Subcutaneous abdominal adipose tissue (tissue), 5 donors: ENCODE results near the gene PUS10.
"Not testable (repeated sequence)": the region's sequence is repeated elsewhere in the genome, so short reads cannot be mapped to it uniquely, and the experiment has no call there.

ENCODE experiments used
- H3K27ac ChIP-seq: one replicate; pipeline ENCODE4 v1.7.0; 2013; ENCODE audit warnings: low read depth, mild to moderate bottlenecking, inconsistent platforms, low read length, moderate library complexity
- H3K27me3 ChIP-seq, 5 donors: one replicate each; pipeline ENCODE4 v1.7.0; 2013; ENCODE audit warnings: low read length in 5 of 5, inconsistent platforms in 1 of 5; ENCODE audit not compliant: control insufficient read depth in 5 of 5, insufficient read depth in 4 of 5
- H3K36me3 ChIP-seq, 5 donors: one replicate each; pipeline ENCODE4 v1.7.0; 2013; ENCODE audit warnings: low read length in 5 of 5; ENCODE audit not compliant: control insufficient read depth in 5 of 5, insufficient read depth in 5 of 5
- H3K4me1 ChIP-seq, 5 donors: one replicate each; pipeline ENCODE4 v1.7.0; 2013; ENCODE audit warnings: low read length in 5 of 5, mild to moderate bottlenecking in 3 of 5, moderate library complexity in 1 of 5; ENCODE audit not compliant: control insufficient read depth in 5 of 5, insufficient read depth in 5 of 5
- H3K4me3 ChIP-seq, 5 donors: one replicate each; pipeline ENCODE4 v1.7.0; 2013; ENCODE audit warnings: low read length in 5 of 5, low read depth in 1 of 5
- H3K9ac ChIP-seq, 5 donors: one replicate each; pipeline ENCODE4 v1.7.0; 2013; ENCODE audit warnings: low read length in 5 of 5, mild to moderate bottlenecking in 4 of 5, moderate library complexity in 3 of 5
- H3K9me3 ChIP-seq, 5 donors: one replicate each; pipeline ENCODE4 v1.7.0; 2013; ENCODE audit warnings: low read length in 5 of 5; ENCODE audit not compliant: control insufficient read depth in 5 of 5
- donor health status: healthy.
- donor health status: healthy.
- donor health status: healthy.
- donor health status: healthy.
- donor health status: healthy.

Gene PUS10

DNA sequence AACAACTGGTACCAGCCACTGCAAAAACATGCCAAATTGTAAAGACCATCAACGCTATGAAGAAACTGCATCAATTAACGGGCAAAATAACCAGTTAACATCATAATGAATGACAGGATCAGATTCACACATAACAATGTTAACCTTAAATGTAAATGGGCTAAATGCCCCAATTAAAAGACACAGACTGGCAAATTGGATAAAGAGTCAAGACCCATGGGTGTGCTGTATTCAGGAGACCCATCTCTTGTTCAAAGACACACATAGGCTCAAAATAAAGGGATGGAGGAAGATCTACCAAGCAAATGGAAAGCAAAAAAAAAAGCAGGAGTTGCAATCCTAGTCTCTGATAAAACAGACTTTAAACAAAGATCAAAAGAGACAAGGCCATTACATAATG is 18.6 kb upstream of the PUS10 start:
- H3K36me3 ChIP-seq: peaks cover 22 to 37% (median 27%) of the 10 kb centered on the region in 5 donors
- H3K27ac ChIP-seq, H3K9me3 ChIP-seq, H3K4me3 ChIP-seq, H3K27me3 ChIP-seq, H3K4me1 ChIP-seq, H3K9ac ChIP-seq: not testable (repeated sequence)

DNA sequence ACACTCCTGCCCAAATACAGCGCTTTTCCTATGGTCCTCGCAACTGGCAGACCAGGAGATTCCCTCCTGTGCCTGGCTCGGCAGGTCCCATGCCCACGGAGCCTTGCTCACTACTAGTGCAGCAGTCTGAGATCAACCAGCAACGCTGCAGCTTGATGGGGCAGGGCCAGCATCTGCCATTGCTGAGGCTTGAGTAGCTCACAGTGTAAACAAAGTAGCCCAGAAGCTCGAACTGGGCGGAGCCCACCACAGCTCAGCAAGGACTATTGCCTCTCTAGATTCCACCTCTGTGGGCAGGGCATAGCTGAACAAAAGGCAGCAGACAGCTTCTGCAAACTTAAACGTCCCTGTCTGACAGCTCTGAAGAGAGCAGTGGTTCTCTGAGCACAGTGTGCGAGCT is 16.5 kb upstream of the PUS10 start:
- H3K9me3 ChIP-seq, H3K27ac ChIP-seq, H3K27me3 ChIP-seq: not testable (repeated sequence)

DNA sequence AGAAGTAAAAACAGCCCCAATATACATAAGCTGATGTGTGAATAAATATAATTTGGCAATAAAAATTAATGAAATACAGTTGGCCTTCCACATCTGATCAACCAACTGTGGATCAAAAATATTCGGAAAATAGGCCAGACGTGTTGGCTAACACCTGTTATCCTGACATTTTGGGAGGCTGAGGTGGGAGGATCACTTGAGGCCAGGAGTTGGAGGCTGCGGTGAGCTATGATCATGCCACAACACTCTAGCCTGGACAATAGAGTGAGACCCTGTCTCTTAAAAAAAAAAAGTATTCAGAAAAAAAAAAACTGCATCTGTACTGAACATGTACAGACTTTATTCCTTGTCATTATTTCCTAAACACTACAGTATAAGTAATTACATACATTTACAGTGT is 11.5 kb upstream of the PUS10 start:
- Histone ChIP-seq H3K9ac (no peak overlapping the region), H3K36me3 (peaks cover 22 to 33% (median 30%) of the 10 kb centered on the region in 5 donors), H3K27ac (no peak overlapping the region), H3K27me3 (no peaks in the 10 kb centered on the region), H3K9me3 (no peaks in the 10 kb centered on the region), H3K4me3 (no peak overlapping the region), H3K4me1 (peaks cover 0 to 7% (median 0%) of the 10 kb centered on the region in 5 donors)

More for the DNA sequence above, 16.5 kb upstream of the PUS10 start:
- H3K4me3 ChIP-seq, H3K4me1 ChIP-seq, H3K9ac ChIP-seq: not testable (repeated sequence)
- peaks cover 24 to 42% (median 32%) of the 10 kb centered on the region in 5 donors for H3K36me3 ChIP-seq

DNA sequence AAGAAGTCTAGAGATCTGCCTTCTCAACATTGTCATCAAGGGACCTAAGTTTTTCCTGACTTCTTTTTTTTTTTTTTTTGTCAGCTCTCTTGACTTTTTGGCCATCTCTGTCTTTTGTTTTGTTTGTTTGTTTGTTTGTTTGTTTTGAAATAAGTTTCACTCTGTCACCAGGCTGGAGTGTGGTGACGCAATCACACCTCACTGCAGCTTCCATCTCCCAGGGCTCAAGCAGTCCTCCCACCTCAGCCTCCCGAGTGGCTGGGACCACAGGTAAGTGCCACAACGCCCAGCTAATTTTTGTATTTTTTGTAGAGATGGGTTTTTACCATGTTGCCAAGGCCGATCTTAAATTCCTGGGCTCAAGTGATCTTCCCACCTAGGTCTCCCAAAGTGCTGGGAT is 5.6 kb upstream of the PUS10 start:
- H3K27ac ChIP-seq: no peak overlapping the region
- no peaks in the 10 kb centered on the region for H3K27me3 ChIP-seq

DNA sequence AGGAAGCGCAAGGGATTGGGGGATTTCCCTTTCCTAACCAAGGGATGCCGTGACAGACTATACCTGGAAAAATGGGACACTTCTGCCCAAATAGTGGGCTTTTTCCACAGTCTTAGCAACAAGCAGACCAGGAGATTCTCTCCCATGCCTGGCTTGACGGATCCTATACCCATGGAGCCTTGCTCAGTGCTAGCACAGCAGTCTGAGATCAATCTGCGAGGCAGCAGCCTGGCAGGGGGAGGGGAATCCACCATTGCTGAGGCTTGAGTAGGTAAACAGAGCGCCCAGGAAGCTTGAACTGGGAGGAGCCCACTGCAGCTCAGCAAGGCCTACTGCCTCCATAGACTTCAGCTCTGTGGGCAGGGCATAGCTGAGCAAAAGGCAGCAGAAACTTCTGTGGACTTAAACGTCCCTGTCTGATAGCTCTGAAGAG is 3.2 kb upstream of the PUS10 start:
- Histone ChIP-seq H3K4me3 (no peak overlapping the region), H3K27me3 (no peaks in the 10 kb centered on the region), H3K4me1 (peaks cover 0 to 31% (median 22%) of the 10 kb centered on the region in 5 donors), H3K27ac (no peak overlapping the region), H3K9me3 (no peaks in the 10 kb centered on the region), H3K36me3 (peaks cover 0 to 6% (median 2%) of the 10 kb centered on the region in 5 donors), H3K9ac (no peak overlapping the region)

More for the DNA sequence above, 5.6 kb upstream of the PUS10 start:
- Histone ChIP-seq H3K4me3 (no peak overlapping the region), H3K9me3 (no peaks in the 10 kb centered on the region), H3K9ac (no peak overlapping the region), H3K36me3 (peaks cover 0 to 6% (median 2%) of the 10 kb centered on the region in 5 donors), H3K4me1 (peaks cover 0 to 17% (median 9%) of the 10 kb centered on the region in 5 donors)

DNA sequence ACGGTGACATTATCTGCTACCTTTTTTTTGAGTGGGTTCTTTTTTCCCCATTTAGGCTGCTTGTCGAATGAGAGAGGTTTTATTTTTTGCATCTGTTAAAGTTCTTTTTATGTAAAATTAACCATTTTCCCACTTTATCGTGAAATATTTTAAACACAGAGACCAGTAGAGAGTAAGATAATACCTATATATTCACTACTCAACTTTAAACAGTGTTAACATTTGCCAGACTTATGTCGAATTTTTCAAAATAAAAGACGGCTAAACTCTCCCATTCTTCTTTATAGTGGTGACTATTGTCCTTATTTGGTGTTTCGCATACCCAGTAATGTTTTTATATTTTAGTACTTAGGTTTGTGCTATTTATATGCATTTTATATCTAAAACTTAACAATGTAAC is 743 bp upstream of the PUS10 start:
- no peaks in the 10 kb centered on the region for H3K9me3 ChIP-seq
- peaks cover 0 to 5% (median 0%) of the 10 kb centered on the region in 5 donors for H3K36me3 ChIP-seq
- H3K4me1 ChIP-seq: peaks cover 0 to 38% (median 30%) of the 10 kb centered on the region in 5 donors
- peak overlapping the region; percentile 88 for H3K27ac ChIP-seq
- H3K9ac ChIP-seq: peak overlapping the region; percentile 95 to 99 (median 97)
- H3K4me3 ChIP-seq: peak overlapping the region; percentile 94 to 100 (median 100)
- H3K27me3 ChIP-seq: no peaks in the 10 kb centered on the region

DNA sequence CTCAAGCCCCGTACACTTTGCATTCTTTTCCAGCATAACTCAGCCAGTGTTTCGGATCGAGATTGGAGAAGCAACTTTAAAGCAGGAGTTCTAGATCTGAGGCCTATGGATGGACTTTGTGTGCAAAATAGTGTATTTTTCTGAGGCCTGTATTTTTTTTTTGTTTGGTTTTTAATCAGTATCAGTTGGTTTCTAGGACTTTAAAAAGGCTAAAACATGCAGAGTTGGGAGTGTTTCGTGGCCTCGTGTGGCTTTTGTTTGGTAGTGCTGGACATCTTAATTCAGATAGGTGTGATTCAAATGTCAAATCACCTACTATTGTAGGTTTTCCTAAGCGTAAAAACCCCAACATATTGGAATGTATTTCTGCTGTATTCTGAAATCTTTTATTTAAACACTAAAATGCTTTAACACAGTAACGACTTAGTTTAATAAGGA is 282 bp upstream of the PUS10 start:
- no peaks in the 10 kb centered on the region for H3K9me3 ChIP-seq
- H3K9ac ChIP-seq: peak overlapping the region; percentile 95 to 99 (median 97)
- peaks cover 0 to 38% (median 30%) of the 10 kb centered on the region in 5 donors for H3K4me1 ChIP-seq
- peak overlapping the region; percentile 88 for H3K27ac ChIP-seq
- H3K27me3 ChIP-seq: no peaks in the 10 kb centered on the region
- peaks cover 0 to 4% (median 0%) of the 10 kb centered on the region in 5 donors for H3K36me3 ChIP-seq
- peak overlapping the region; percentile 94 to 100 (median 100) for H3K4me3 ChIP-seq

DNA sequence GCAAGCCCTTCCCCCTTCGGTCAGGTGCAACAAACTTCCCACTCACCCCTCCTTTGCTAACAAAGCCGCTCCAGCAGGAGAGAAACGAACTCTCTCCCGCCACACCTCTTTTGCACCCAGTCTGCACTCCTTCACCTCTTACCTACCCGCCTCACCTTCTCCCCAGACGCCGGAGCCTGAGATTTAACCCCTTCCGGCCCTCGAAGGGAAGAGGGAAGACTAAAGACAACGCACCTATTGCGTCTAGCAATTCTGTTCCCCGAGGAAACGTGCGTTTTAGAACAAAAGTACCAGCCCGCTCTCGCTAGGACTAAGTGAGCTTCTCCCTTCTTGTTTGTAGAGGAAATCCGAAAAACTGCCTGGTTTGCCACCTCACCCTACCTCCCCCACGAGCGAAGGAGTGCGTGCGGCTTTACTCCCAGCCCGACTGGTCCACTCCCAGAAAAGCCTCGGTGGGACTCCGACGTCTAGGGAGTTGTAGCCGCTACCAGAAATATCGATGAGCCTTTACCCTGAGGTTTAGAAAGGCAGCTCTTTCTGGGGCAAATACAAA is 976 bp downstream of the PUS10 start:
- peak overlapping the region; percentile 94 to 100 (median 100) for H3K4me3 ChIP-seq
- H3K9ac ChIP-seq: peak overlapping the region; percentile 95 to 99 (median 97)
- peak overlapping the region; percentile 88 for H3K27ac ChIP-seq
- no peaks in the 10 kb centered on the region for H3K27me3 ChIP-seq
- peaks cover 0 to 4% (median 0%) of the 10 kb centered on the region in 5 donors for H3K36me3 ChIP-seq
- peaks cover 0 to 38% (median 31%) of the 10 kb centered on the region in 5 donors for H3K4me1 ChIP-seq
- H3K9me3 ChIP-seq: no peaks in the 10 kb centered on the region

DNA sequence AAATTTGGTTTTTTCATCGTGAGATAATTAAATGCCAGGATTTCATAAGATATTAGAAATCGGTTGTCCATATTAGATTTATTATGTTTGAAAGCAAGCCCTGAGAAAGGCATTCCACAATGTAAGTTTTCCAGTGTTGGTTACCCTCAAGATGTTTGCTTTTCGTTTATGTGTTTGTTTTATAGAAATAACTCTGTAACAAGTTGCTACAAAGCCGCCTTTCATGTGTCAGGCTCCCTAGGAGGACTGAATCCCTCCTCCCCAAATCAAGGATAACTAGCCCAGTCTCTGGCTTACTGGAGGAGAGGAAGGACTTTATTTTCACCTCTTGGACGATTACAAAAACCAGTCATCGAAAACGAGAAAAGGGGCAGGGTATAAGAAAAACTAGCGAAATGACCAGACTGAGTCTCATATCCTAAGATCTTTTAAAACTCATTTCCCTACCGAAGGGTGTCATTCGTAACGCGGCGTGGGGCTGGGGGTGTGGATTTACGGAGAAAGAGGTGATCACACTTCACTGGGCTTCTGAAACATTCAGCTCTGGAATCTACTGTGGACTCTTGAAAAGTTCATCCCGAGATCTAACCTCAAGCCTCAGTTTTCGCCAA is 1.6 kb downstream of the PUS10 start:
- H3K9ac ChIP-seq: peak overlapping the region; percentile 95 to 99 (median 97)
- peaks cover 0 to 43% (median 37%) of the 10 kb centered on the region in 5 donors for H3K4me1 ChIP-seq
- H3K9me3 ChIP-seq: no peaks in the 10 kb centered on the region
- H3K27ac ChIP-seq: peak overlapping the region; percentile 88
- H3K36me3 ChIP-seq: peaks cover 0 to 4% (median 0%) of the 10 kb centered on the region in 5 donors
- no peaks in the 10 kb centered on the region for H3K27me3 ChIP-seq
- peak overlapping the region; percentile 94 to 100 (median 100) for H3K4me3 ChIP-seq

DNA sequence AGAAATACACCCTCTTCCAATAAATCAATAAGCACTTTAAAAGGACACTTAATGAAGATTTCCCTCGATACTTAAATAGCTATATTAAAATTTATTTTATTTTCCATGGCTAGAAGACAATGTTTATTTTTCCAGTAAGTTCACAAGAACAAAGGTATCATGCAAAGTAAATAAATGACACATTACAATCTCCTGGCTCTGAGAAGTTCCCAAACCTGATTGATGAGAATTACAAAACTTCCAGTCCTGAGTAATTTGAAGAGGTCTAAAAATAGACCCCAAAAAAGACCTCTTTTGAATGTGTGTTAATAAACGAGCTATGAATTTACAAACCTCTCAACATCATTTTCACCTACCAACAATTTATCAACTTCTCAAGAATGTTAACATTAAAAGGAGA is 2.1 kb downstream of the PUS10 start:
- Histone ChIP-seq H3K9ac (peak overlapping the region; percentile 95 to 99 (median 97)), H3K4me3 (peak overlapping the region in 3 of 5 donors; percentile 98 to 100 (median 100)), H3K4me1 (peaks cover 0 to 44% (median 37%) of the 10 kb centered on the region in 5 donors), H3K36me3 (peaks cover 0 to under 1% (median 0%) of the 10 kb centered on the region in 5 donors), H3K27me3 (no peaks in the 10 kb centered on the region), H3K9me3 (no peaks in the 10 kb centered on the region), H3K27ac (peak overlapping the region; percentile 88)
